ENCODE data around the gene RO60.

The RO60 gene

DNA sequence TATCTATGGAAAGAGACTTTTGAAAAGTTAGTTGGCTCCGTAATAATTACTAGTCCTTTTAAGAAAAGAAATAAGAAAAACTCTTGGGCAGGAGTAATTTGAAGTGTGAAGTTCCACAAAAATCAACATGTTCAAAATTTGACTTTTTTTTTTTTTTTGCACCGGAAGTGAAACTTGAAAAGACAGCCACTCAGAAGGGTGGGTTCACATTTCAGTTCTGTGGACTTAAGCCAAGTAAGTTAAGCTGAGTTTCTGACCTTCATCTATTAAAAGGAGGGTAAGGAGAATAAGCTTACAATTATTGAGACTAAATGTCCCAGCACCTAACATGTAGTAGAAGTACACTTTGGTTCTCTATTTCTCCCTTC is 11.0 kb downstream of the RO60 start:
- TF ChIP-seq, protein P1, sequence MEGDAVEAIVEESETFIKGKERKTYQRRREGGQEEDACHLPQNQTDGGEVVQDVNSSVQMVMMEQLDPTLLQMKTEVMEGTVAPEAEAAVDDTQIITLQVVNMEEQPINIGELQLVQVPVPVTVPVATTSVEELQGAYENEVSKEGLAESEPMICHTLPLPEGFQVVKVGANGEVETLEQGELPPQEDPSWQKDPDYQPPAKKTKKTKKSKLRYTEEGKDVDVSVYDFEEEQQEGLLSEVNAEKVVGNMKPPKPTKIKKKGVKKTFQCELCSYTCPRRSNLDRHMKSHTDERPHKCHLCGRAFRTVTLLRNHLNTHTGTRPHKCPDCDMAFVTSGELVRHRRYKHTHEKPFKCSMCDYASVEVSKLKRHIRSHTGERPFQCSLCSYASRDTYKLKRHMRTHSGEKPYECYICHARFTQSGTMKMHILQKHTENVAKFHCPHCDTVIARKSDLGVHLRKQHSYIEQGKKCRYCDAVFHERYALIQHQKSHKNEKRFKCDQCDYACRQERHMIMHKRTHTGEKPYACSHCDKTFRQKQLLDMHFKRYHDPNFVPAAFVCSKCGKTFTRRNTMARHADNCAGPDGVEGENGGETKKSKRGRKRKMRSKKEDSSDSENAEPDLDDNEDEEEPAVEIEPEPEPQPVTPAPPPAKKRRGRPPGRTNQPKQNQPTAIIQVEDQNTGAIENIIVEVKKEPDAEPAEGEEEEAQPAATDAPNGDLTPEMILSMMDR (IDR thresholded peaks at IDR 0.05; ENCODE audit: control insufficient read depth, extremely low read depth, insufficient read depth), result no peak
- no peak for DNase-seq (ENCODE audit: low read depth)
- H3K4me3 ChIP-seq (ENCODE audit: low read depth, low read length), result no peak overlapping the region

DNA sequence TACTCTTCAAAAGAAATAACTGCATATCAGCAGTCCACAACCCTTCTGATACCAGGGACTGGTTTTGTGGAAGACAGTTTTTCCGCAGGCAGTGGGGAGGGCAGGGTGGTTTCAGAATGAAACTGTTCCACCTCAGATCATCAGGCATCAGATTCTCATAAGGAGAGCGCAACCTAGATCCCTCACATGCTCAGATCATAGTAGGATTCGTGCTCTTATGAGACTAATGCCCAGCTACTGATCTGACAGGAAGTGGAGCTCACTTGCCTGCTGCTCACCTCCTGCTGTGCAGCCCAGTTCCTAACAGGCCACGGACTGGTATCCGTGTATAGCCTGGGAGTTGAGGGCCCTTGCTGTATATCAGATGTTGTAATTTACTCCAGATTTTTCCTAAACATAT is 11.5 kb downstream of the RO60 start:
- DNase-seq (ENCODE audit: low read depth), result no peak
- TF ChIP-seq, protein P1 (IDR thresholded peaks at IDR 0.05; ENCODE audit: control insufficient read depth, extremely low read depth, insufficient read depth), result no peak
- no peak overlapping the region for H3K4me3 ChIP-seq (ENCODE audit: low read depth, low read length)

DNA sequence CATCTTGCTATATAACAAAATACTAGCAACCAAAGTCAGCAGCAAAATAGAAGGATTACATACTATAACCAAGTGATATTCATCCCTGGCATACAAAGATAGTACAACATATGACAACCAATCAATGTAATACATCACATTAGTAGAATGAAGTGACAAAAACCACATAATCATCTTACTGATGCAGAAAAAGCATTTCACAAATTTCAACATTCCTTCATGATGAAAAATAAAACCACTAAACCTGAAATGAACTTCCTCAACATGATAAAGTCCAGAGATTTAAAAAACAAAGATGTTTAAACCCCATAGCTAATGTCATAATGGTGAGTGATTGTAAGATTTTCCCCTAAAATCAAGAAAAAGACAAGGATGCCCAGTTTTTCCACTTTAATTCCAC is 18.6 kb downstream of the RO60 start:
- H3K4me3 ChIP-seq (ENCODE audit: low read depth, low read length), result no peak overlapping the region
- no peak for DNase-seq (ENCODE audit: low read depth)
- TF ChIP-seq, protein P1 (IDR thresholded peaks at IDR 0.05; ENCODE audit: control insufficient read depth, extremely low read depth, insufficient read depth), result no peak

GRCh38 chr1:193079187-193079586 is 19.8 kb downstream of the RO60 start:
- no peak overlapping the region for H3K4me3 ChIP-seq (ENCODE audit: low read depth, low read length)
- no peak for DNase-seq (ENCODE audit: low read depth)
- TF ChIP-seq, protein P1 (IDR thresholded peaks at IDR 0.05; ENCODE audit: control insufficient read depth, extremely low read depth, insufficient read depth), result no peak

GRCh38 chr1:193083365-193084088 is 24.1 kb downstream of the RO60 start:
- TF ChIP-seq, protein P1 (IDR thresholded peaks at IDR 0.05; ENCODE audit: control insufficient read depth, extremely low read depth, insufficient read depth), result no peak
- no peak overlapping the region for H3K4me3 ChIP-seq (ENCODE audit: low read depth, low read length)
- no peak for DNase-seq (ENCODE audit: low read depth)

- TF ChIP-seq, protein P1 (IDR thresholded peaks at IDR 0.05; ENCODE audit: control insufficient read depth, extremely low read depth, insufficient read depth), result no peak
- no peak for DNase-seq (ENCODE audit: low read depth)
- no peak overlapping the region for H3K4me3 ChIP-seq (ENCODE audit: low read depth, low read length)
These were observed 25.9 kb downstream of the RO60 start for GRCh38 chr1:193085263-193085662.

DNA sequence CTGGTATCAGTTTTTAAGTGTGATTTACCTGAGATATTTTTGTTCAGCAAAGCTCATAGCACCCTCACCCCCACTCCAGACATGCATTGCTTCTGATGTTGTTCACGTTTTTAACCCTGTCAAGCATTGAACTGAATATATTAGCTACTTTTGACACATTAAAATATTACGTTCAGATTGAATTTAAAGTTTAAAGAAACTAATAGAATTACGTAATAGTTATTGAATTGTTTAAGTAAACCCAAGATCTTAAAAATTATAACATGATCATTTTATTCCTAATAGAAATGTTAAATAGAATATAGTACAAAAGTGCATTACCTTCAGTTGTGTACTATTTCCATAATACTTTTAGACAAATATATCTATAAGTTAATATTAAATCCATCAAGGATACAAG is 26.9 kb downstream of the RO60 start:
- H3K4me3 ChIP-seq (ENCODE audit: low read depth, low read length), result no peak overlapping the region
- TF ChIP-seq, protein P1 (IDR thresholded peaks at IDR 0.05; ENCODE audit: control insufficient read depth, extremely low read depth, insufficient read depth), result no peak
- DNase-seq (ENCODE audit: low read depth), result no peak

Data from LNCaP clone FGC (cell line).